WI38 (cell line): Measurements from ENCODE around the gene LPP.

Experiments used
- H3K4me3 ChIP-seq: 2 replicates; pipeline ENCODE4 v1.5.1; 2011; ENCODE audit warnings: low read depth, mild to moderate bottlenecking, control low read depth, low read length
- TF ChIP-seq, protein P1 (sequence below): IDR thresholded peaks from 2 replicates; pipeline ENCODE4 v1.5.1; 2012; ENCODE audit warnings: low read depth, mild to moderate bottlenecking, control low read depth, low read length

LPP gene

DNA sequence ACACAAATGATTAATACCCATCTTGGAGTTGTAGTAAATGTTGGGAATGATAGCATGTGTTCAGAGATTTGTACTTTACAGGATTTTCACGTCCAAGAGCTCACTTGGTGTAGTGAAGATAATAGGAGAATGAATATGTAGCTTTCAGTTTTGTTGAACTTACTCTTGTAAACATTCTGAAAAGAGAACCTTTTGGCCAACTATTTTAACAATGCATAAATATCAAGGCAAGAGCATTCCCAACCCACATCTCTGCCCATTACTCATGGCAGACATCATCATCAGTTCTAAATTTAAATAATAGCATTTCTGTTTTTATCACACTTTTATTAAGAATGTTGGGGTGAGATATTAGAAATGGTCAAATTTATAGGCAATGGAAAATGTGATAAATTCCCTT is 552.6 kb downstream of the LPP start:
- no peak overlapping the region for H3K4me3 ChIP-seq
- TF ChIP-seq, protein P1, sequence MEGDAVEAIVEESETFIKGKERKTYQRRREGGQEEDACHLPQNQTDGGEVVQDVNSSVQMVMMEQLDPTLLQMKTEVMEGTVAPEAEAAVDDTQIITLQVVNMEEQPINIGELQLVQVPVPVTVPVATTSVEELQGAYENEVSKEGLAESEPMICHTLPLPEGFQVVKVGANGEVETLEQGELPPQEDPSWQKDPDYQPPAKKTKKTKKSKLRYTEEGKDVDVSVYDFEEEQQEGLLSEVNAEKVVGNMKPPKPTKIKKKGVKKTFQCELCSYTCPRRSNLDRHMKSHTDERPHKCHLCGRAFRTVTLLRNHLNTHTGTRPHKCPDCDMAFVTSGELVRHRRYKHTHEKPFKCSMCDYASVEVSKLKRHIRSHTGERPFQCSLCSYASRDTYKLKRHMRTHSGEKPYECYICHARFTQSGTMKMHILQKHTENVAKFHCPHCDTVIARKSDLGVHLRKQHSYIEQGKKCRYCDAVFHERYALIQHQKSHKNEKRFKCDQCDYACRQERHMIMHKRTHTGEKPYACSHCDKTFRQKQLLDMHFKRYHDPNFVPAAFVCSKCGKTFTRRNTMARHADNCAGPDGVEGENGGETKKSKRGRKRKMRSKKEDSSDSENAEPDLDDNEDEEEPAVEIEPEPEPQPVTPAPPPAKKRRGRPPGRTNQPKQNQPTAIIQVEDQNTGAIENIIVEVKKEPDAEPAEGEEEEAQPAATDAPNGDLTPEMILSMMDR = no peak

DNA sequence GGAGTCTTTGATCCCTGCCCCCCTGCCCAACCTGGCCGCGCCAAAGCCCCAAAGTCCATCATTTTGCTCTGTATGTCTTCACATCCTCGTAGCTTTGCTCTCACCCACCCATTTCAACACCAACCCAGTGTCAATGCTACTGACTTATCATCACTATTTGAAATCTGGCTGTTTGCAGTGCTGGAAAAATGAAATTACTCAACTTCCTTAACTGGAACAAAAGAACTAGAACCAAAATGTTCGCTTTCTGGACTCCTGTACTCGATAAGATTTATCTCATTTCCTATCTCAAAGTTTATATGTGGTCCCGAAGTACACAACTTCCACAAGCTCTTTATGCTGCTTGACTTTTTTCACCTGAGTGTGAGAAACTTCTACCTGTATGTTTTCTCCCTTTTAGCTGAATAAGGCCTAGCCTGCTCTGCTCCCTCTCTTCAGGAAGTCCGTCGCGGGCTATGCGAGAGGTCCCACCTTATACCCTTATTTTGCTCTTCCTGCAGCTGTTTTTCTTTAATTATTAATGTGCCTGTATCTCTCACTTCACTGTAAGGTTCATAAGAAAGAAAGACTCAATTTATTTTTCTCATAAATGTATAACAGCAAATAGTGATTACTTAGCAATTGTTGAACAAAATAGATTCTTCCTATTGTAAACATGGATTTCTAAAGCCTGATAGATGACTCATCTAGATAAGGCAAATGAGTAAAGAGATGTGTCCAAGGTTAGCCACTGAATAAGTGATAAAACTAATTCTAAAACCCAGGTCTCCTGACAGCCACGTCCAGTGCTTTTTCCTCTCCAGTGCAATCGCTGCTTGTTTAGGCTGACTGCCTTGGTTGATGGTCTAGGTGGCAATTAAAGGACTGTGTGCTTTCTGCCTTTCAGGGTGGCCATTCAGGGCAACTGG is 553.7 kb downstream of the LPP start:
- TF ChIP-seq, protein P1 = no peak
- no peak overlapping the region for H3K4me3 ChIP-seq

DNA sequence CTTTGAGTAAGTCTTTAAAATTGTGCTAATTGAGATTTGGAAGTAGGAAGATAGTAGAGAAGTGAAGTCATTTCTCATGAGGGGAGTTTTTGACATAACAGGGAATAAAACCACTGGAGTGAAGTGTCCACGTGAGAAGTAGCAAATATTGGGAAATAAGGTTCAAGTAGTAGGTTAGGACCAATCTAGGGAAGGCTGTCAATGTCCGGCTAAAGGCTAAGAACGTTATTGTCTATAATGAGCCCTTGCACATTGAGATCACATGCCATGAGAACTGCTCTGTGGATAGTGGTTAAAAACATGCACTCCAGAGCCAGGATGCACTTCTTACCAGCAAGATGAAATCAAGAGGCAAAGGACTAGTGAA is 557.9 kb downstream of the LPP start:
- no peak overlapping the region for H3K4me3 ChIP-seq
- TF ChIP-seq, protein P1 = no peak

DNA sequence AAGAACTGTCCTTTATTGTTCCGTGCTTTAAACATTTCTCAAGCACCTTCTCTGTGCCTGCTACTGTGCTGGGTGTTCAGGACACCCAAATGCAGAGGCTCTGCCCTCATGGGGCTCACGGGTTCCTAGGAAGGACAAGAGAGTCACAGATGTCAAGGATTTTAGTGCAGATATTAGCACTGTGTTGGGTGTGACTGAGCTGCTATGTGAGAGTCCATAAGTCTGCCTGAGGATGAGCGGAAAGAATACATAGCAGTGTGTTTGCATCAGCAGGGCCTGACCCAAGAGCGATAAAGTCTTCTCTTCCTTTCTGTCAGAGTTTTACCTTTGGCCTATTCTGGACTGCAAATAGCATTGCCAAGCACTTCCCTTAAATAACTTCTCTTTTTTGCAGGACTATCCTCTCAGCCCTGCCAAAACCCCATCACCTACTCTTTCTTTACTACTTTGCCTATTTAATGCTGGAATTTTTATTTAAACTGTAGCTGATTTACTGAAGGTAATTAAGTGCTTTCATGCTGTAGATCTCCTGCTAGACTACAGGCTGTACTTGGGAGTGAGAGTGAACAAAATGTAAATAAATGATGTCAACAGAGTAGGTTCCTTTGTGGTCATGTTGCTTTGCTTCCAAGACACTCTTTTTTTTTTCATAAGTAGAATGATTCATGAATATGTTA is 558.4 kb downstream of the LPP start:
- TF ChIP-seq, protein P1 = no peak
- H3K4me3 ChIP-seq = no peak overlapping the region

DNA sequence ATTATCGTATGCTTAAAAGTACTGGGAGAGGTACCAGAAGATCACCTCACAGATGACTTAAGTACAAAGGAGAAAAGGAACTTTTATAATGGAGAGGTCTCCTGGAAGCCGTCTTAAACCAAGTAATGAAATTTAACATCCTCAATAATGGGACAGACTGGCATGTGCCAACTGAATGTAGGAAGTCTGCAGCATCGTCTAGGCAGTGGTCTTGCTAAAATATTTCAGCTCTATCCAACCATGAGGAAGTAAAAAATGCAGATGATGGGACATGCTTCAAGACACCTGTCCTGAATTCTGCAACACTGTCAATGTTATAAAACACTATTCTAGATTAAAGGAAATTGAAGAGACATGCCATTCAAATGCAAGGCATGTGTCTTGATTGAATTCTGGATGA is 559.0 kb downstream of the LPP start:
- H3K4me3 ChIP-seq = no peak overlapping the region
- TF ChIP-seq, protein P1 = no peak

DNA sequence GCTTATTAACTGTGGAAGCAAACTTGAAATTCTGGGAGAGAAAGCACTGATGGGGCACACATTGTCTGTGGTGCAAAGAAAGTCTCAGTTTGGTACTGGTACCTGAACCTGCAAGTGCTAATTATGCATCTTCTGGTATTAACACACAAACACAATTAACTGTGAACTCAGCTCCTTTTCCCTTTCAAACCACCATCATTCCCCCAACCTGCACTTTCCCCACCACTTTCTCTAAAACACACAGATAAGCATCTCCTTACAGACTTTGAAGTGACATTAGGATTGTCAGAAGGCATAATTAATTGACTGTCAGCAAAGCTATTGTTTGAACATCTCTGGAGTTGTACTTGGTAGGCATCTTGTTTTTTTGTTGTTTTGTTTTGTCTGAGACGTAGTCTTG is 565.6 kb downstream of the LPP start:
- TF ChIP-seq, protein P1 = no peak
- H3K4me3 ChIP-seq = no peak overlapping the region

DNA sequence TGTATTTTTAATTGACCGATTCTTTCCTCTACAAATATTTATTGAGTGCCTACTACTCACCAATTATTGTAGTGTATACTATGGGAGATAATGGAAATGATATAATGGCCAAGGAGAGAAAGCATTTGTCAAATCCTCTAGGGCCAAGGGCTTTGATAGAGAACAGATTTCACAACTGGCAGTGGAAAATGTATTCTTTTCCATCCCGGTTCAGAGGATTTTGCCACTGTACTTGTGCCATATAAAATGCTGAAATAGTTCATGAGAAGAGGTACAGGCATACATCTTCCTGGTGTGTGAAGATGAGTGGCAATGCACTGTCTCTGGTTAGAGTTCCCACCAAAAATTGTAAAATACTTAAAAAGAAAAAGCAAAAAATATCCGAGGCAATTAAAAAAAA is 566.3 kb downstream of the LPP start:
- no peak overlapping the region for H3K4me3 ChIP-seq
- TF ChIP-seq, protein P1 = no peak
